Measurements from ENCODE around the gene TRAPPC3.

The TRAPPC3 gene

DNA sequence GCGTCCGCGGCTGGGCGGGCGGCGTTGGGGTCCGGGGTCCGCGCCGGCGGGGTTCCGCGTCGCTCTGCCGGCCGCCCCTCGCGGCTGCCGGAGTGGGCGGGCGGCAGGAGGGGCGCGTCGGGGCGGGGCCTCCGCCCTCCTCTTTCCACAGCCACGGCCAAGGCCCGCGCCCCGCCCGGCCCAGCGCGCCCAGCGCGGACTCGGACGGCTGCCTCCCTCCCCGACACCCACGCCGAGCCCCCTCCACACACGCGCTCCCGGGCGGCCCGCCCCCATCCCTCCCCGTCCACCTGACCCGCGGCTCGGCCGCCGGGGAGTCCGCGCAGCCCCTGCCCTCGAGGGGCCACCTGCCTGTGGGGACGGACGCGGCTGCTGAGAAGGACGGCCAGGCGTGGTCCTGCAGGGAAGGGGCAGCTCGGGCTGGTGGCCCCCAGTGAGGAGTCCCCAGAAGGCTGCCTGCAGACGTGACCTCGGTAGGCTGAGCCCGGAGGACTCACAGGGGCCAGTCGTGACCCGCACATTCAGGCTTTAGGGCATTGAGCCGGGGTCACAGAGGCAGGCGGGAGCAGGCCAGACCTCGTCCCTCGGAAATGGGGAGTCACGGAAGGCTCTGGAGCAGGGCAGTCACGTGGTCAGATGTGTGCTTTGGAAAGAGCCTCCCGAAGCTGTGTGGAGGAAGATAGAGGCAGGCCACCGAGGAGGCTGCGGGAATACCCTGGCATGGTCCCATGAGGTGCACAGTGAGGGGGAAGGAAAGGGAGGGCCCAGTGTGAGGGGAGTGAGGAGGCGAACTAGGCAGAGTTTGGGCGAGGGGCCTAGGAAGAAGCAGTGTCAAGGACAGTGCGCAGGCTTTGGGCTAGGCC is 23.9 kb downstream of the TRAPPC3 start, which contains the start of gene COL8A2:
COL8A2 (minus strand) TSS at position 94 of the 863 bp plus-strand sequence. CDS start 24,980 bp downstream, outside the sequence.
- DNase-seq, result no peak

- DNase-seq, result no peak
These were observed 24.7 kb downstream of the TRAPPC3 start for GRCh38 chr1:36124404-36125128.

DNA sequence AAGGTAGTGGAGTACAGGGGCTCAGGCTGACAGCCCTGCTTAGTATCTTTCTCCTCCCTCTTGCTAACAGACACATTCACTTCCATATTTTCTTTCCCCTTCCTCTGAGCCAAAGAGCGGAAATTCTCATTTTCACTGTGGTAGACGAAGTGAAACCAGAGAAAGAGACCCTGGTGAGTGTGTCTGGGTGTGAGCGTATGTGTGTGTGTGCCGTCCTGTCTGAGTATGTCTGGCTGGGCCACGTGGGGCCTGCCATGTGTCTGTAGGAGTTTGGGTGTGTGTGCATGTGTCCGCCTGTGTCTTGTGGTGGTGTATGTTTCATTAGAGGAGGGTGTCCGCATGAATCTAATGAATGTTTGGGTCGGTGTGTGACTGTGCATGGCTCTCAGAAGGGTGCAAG is 25.9 kb downstream of the TRAPPC3 start:
- no peak for DNase-seq

DNA sequence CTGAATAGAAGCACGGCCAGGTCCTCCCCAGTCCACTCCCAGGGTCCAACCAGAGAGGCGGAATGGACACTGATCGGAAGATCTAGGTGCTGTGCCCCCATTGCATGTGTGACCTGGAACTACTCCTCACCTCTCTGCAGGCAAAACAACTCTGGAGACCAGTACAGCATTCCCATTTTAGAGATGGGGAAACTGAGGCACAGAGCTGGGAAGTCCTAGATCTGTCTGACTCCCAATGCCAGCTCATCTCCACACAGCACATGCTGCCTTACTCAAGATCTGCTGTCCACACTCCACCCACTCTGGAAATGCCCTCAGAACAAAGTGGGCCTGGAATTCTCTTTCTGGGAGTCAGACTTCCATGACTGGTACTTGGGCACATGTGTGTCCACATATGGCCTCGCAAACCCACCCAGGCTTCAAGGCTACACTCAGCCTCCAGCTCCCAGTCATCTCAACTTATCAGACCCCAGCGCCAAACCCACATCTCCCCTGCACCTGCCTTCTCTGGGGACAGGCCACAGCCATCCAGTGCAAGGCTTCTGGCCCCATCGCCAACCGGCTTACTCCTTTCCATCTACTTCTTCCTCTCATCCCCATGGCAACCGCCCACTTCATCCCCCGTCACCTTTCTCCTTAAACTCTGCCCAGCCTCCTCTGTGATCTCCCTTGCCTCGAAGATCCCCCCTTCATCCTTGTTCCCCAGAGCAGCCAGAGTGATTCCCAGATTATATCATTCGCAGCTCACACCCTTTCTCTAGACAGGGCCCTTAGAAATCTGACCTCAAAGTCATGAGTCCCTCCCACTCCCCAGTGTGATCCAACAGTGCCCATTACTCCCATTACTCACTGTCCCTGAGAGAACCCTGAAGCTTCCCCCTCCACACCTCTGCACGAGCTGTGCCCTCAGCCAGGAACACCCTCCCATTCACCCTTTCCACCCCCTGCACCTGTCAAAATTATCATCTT is 26.9 kb downstream of the TRAPPC3 start:
- DNase-seq, result no peak

DNA sequence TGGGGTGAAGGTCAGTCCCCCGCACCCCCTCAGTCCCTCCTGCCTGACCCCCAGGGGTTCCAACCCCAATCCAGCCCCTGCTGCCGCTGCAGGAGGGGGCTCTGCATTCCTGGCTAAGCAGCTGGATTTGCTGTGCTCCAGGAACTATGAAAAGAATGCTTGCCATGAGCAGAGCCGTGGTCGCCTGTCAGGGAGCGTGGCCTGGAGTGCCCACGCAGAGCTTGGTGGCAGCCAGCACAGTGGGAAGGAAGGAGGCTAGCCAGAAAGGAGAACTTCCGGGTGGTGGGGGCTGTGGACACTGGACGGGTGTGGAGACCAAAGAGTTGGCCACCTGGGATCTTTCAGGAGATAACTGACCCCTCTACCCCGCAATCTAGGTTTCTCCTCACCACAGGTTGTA is 29.8 kb downstream of the TRAPPC3 start:
- DNase-seq, result no peak

- DNase-seq, result no peak
These were observed 30.7 kb downstream of the TRAPPC3 start for GRCh38 chr1:36118447-36119204.

- DNase-seq, result no peak
These were observed 32.4 kb downstream of the TRAPPC3 start for GRCh38 chr1:36116901-36117300.

GRCh38 chr1:36115931-36116330 is 33.4 kb downstream of the TRAPPC3 start:
- no peak for DNase-seq

DNA sequence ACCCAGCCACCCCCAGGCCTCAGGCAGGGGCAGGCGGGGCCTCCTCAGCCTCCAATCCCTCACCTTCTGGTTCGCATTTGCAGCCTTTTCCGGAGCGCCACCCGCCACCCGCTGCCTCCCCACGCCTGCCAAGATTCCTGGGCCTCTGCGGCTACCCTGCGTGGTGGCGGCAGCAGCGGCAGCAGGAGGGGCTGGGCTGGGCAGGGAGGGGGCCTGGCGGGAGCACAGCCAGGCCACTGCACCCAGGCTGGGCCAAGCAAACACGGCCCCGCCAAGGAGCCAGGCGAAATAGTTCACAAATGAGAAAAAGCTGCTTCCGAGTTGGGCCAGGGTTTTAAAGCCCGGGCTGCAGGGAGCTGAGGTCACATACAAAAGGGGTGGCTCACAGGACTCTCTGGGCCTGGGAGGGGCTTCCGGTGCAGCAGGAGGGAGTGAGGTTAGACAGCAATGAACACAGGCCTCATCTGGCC is 34.1 kb downstream of the TRAPPC3 start:
- DNase-seq, result no peak

DNA sequence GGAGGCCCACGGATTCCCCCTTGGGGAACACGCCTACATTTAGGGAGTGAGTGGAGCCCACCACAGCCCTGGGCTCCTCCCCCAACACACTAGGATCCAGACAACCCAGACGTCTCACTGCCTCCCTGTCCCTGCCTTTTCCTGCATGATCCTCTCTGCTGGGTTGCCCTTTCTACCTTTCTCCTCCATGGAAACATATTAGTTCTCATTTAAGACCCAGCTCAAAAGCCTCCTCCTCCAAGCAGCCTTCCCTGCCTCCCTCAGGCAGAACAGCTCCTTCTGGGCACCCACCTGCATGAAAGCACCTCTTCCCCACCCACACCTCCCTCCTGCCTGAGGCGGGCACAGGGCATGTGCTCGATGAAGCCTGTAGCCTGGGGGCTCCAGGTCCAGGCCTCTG is 34.9 kb downstream of the TRAPPC3 start:
- no peak for DNase-seq

GRCh38 chr1:36112823-36113222 is 36.5 kb downstream of the TRAPPC3 start:
- DNase-seq, result no peak

GRCh38 chr1:36111151-36111550 is 38.1 kb downstream of the TRAPPC3 start:
- no peak for DNase-seq

- DNase-seq, result peak; percentile 23
These were observed 40.1 kb downstream of the TRAPPC3 start for GRCh38 chr1:36109041-36109679.

DNA sequence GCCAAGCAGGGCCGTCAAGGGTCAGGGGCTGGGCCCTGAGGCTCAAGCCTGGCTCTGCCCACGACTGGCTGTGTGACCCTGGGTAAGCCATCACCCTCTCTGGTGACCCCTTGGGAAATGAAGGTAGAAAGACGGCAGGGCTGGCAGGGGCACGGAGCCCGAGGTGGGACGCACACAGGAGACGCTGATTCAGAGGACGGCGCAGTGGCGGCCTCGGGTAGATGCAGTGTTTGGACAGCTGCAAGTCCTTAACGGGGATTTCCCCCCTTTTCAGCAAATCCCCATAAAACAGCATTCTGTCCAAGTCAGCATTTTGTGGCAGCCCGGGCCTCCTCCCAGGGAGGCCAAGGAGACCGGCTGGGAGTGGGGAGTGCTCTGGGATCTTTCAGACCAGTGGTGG is 41.0 kb downstream of the TRAPPC3 start:
- no peak for DNase-seq

DNA sequence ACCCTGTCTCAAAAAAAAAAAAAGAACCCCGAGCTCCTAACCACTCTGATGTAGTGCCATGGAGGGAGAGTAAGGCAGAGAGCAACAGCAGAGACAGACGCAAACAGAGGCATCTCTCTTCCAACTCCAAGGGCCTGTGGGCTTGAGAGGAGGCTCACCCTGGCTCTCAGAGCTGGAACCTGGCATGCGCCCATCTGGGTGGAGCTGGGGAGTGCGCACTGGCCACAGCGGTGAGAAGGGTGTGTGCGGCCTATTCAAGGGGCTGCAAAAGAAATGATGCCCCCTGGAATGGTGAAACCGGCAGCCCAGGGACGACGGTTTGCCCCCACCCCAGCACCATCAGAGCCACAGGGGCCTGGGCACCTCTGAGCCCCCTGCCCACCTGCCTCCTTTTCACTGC is 41.9 kb downstream of the TRAPPC3 start:
- DNase-seq, result no peak

DNA sequence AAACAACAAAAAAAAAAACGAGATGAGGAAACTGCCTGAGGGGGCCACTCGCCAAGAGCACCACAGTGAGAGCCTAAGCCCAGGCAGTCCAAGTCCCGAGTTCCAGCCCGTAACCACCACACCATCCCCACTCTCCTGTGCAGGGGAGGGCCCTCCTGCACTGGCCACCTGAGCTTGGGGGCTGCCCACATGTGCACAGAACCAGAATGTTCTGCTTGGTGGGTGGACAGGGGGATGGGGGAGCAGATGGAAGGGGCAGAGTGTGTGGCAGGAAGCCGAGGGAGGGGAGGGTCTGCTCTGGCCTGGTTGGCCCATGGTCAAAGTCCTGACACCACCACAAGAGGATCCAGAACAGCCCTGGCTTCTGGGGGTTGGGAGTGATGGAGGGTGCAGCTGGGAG is 43.0 kb downstream of the TRAPPC3 start:
- no peak for DNase-seq

DNA sequence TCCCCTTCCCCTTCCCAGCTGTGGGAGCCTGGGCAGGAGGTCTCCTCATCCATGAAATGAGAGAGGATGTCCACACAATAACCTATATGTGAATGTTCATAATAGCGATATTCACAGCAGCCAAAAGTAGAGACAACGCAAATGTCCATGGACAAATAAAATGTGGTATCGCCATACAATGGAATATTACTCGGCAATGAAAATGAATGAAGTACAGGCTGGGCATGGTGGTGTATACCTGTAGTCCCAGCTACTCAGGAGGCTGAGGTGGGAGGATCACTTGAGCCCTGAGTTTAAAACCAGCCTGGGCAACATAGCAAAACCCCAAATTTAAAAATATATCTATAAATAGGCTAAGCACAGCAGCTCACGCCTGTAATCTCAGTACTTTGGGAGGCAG is 47.7 kb downstream of the TRAPPC3 start:
- DNase-seq, result no peak

DNA sequence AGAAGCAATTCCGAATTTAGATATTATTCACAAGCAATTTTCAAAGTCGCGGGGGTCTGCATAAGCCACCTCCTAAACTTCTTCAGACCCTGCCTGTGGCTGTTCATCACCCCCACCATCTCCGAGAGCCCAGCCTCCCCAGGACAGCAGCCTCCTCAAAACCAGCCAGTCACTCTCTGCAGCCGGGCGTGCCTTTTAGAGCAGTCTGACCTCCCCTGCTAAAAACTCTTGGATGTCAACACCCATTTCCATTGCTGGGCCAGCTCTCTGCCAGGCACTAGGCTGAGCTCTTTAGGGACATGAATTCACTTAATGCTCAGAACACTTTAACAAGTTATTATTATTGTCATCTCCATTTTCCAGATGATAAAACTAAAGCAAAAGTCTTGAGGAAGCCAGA is 48.9 kb downstream of the TRAPPC3 start:
- DNase-seq, result no peak

DNA sequence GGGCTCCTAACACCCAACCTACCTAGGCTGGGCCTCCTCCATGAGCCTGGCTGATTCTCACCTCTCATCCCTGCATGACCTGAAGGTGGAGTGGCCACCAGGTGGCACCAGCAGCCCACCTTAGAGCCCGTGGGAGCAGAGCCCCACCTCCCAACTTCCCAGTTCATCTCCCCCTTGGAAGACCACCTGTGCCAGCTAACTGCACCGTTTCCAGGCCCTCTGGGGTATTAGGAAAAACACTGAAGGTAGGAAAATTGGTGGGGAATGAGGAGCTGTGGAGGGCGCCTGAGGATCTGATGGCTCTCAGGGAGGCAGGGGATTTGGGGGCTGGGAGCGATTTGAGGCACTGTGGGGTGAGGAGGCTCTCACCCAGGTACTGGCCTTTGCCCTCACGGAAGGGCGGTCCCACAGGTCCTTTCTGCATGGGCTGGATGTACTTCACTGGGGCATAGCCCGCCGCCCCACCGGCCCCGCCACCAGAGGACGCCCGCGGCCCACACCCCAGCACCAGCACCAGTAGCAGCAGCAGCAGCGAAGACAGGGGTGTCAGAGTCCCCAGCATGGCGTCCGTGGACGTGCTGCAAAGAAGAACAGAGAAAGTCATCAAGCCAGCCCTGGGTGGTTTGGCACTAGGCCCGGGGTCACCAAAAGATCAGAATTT is 49.5 kb downstream of the TRAPPC3 start:
- DNase-seq, result peak; percentile 78

GRCh38 chr1:36098650-36099365 is 50.5 kb downstream of the TRAPPC3 start:
- DNase-seq, result no peak

All from stimulated activated CD4-positive, alpha-beta T cell treated with anti-CD3 and anti-CD28 coated beads, Interleukin-4, amount 100 ng/mL, for 24 hours (primary cell).